GM12875 (cell line): Measurements from ENCODE around the gene ITSN1.
"Not testable (repeated sequence)": the region's sequence is repeated elsewhere in the genome, so short reads cannot be mapped to it uniquely, and the experiment has no call there.

ENCODE experiments used
- H3K4me3 ChIP-seq: one replicate; pipeline ENCODE4 v1.5.1; 2011; ENCODE audit warnings: low read depth, low read length, control low read depth
- TF ChIP-seq, protein P1 (sequence below): IDR thresholded peaks from 2 replicates; pipeline ENCODE4 v1.5.1; 2011; ENCODE audit warnings: low read depth, mild to moderate bottlenecking, control low read depth, inconsistent platforms, low read length, moderate library complexity, borderline replicate concordance; ENCODE audit not compliant: insufficient read depth

ITSN1 gene

DNA sequence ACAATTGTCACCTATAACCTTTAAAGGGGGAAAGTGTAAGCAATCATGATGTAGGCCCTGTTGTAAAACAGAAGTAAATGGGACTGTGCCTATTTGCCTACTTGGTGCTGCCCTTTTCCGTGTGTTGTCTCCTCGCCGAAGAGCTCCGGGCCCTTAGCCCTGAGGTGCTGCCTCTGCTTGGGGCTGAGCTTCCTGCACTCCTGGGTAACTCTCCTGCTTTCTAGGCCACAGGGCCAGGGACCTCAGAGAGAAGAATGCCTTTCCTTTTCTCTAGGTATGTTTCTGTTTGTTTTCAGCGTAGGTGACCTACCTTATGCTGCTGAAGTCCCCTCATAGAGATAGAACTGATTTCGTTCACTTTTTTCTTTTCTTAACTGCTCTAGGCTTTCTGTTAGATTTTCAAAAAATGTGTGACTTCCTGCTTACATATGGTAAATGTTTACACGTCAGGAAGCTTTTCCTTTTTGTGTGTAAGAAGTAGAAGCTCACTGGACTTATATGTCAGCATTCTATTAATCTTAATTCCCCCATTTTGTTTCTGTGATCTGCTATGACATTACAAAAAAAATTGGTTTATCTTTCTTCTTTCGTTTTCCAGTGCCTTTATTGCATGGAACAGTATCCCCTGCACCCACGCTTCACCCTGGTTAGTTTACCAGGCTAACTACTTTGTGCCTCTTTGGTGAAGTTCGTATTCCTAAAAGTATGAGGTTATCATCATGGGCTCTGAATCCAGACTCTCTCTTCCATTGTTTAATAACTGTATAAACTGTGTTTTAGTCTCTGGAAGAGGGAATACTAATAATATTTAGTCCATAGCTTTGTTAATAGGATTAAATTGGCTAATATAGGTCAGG lies 61.7 kb downstream of the ITSN1 start:
- TF ChIP-seq, protein P1, sequence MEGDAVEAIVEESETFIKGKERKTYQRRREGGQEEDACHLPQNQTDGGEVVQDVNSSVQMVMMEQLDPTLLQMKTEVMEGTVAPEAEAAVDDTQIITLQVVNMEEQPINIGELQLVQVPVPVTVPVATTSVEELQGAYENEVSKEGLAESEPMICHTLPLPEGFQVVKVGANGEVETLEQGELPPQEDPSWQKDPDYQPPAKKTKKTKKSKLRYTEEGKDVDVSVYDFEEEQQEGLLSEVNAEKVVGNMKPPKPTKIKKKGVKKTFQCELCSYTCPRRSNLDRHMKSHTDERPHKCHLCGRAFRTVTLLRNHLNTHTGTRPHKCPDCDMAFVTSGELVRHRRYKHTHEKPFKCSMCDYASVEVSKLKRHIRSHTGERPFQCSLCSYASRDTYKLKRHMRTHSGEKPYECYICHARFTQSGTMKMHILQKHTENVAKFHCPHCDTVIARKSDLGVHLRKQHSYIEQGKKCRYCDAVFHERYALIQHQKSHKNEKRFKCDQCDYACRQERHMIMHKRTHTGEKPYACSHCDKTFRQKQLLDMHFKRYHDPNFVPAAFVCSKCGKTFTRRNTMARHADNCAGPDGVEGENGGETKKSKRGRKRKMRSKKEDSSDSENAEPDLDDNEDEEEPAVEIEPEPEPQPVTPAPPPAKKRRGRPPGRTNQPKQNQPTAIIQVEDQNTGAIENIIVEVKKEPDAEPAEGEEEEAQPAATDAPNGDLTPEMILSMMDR = no peak
- no peak overlapping the region for H3K4me3 ChIP-seq

DNA sequence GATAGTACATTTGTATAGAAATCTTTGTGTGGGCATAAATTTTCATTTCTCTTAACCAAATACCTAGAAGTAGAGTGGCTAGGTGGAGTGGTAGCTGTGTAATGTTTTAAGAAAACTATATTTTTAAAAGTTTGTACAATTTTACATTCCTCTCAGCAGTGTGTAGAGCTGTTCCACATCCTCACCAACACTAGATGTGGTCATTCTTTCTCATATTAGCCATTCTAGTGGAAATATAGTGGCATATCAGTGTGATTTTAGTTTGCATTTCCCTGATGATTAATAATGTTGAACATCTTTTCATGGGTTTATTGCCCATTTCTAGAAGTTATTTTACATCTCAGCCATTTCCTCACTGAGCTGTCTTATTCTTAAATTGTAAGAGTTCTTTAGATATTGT lies 65.5 kb downstream of the ITSN1 start:
- H3K4me3 ChIP-seq = no peak overlapping the region

DNA sequence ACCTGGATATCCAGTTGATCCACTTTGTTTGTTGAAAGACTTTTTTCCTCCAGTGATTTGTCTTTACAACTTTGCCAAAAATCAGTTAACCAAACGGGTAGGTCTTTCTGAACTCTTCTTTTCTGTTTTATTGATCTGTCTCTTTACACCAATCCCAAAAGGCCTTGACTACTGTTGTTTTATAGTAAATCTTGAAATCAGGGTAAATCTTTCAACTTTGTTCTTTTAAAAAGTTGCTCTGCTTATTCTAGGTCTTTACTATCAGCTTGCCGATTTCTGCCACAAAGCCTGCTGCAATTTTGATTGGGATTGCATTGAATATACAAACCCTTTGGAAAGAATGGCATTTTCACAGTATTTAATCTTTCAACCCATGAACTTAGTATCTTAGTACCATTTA lies 66.6 kb downstream of the ITSN1 start:
- TF ChIP-seq, protein P1 = no peak
- no peak overlapping the region for H3K4me3 ChIP-seq

More for the DNA sequence above, 65.5 kb downstream of the ITSN1 start:
- TF ChIP-seq, protein P1 = no peak

- TF ChIP-seq, protein P1 = no peak
- H3K4me3 ChIP-seq = no peak overlapping the region
Observed at GRCh38 chr21:33712022-33712803, 69.9 kb downstream of the ITSN1 start.

DNA sequence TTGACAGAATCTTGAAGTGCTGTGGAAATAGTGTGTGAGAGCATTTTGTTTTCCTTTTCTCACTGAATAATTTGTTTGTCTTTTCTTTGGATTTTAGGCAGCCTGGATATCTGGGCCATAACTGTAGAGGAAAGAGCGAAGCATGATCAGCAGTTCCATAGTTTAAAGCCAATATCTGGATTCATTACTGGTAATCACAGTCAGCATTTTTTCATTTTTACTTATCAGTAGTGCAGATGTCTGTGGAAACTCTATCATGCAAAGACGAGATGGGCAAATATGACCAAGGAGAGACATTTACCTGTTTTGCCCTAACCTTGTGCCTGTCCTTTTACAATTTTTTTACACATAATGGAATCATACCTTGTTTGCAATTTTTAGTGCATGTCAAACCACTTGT lies 78.8 kb downstream of the ITSN1 start:
- TF ChIP-seq, protein P1 = no peak
- no peak overlapping the region for H3K4me3 ChIP-seq

DNA sequence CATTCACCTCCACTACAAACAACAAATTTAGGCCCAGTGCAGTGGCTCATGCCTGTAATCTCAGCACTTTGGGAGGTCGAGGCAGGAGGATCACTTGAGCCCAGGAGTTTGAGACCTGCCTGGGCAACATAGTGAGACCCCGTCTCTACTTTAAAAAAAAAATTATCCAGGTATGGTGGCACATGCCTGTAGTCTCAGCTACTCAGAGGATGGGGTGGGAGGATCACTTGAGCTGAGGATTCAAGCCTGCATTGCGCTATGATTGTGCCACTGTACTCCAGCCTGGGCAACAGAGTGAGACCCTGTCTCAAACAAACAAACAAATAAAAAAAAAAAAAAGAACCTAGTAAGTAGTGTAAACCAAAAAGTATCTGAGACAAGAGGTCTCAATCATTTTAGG lies 86.8 kb downstream of the ITSN1 start:
- not testable (repeated sequence) for H3K4me3 ChIP-seq

GRCh38 chr21:33729641-33730040 lies 87.3 kb downstream of the ITSN1 start:
- no peak overlapping the region for H3K4me3 ChIP-seq
- TF ChIP-seq, protein P1 = no peak
